H9 (cell line): Measurements from ENCODE around the gene CDH5. TPM values are rescaled to one million over a fixed set of nuclear protein-coding genes. Genes with fewer than 3 reads are reported as not detected.

ENCODE experiments used
- DNase-seq: peaks from one replicate; pipeline ENCODE4 v3.0.0-alpha.2; 2017
- H2AFZ ChIP-seq: one replicate; pipeline ENCODE4 v1.6.1; 2013; ENCODE audit warnings: mild to moderate bottlenecking, low read length, control low read depth, moderate library complexity
- H2AK5ac ChIP-seq: 2 replicates; pipeline ENCODE4 v1.6.1; 2013; ENCODE audit warnings: low read length, control low read depth, mixed read lengths; ENCODE audit not compliant: insufficient read length
- H2BK120ac ChIP-seq: one replicate; pipeline ENCODE4 v1.6.1; 2013; ENCODE audit warnings: low read depth, mild to moderate bottlenecking, low read length, control low read depth, inconsistent platforms; ENCODE audit not compliant: poor library complexity, severe bottlenecking
- H2BK12ac ChIP-seq: 2 replicates; pipeline ENCODE4 v1.6.1; 2013; ENCODE audit warnings: low read length, control low read depth, mixed read lengths, low read depth; ENCODE audit not compliant: insufficient read length
- H2BK15ac ChIP-seq: 2 replicates; pipeline ENCODE4 v1.6.1; 2013; ENCODE audit warnings: low read depth, low read length, control low read depth
- H2BK20ac ChIP-seq: one replicate; pipeline ENCODE4 v1.6.1; 2013; ENCODE audit warnings: low read depth, mild to moderate bottlenecking, low read length, control low read depth, inconsistent platforms; ENCODE audit not compliant: poor library complexity, severe bottlenecking
- H2BK5ac ChIP-seq: 2 replicates; pipeline ENCODE4 v1.6.1; 2013; ENCODE audit warnings: low read length, control low read depth, mixed read lengths; ENCODE audit not compliant: insufficient read length
- H3K14ac ChIP-seq: 2 replicates; pipeline ENCODE4 v1.6.1; 2013; ENCODE audit warnings: low read length, control low read depth; ENCODE audit not compliant: insufficient read depth
- H3K18ac ChIP-seq: 2 replicates; pipeline ENCODE4 v1.6.1; 2013; ENCODE audit warnings: low read depth, mild to moderate bottlenecking, mixed read lengths, low read length, control low read depth; ENCODE audit not compliant: insufficient read length
- H3K23ac ChIP-seq: 2 replicates; pipeline ENCODE4 v1.6.1; 2013; ENCODE audit warnings: low read length, control low read depth, mixed read lengths, low read depth; ENCODE audit not compliant: insufficient read length
- H3K23me2 ChIP-seq: 2 replicates; pipeline ENCODE4 v1.6.1; 2013; ENCODE audit warnings: low read depth, mild to moderate bottlenecking, mixed read lengths, low read length, control low read depth; ENCODE audit not compliant: insufficient read length, poor library complexity, severe bottlenecking
- H3K27ac ChIP-seq: 2 replicates; pipeline ENCODE4 v1.5.1; 2013; ENCODE audit warnings: low read length, control low read depth, mixed read lengths, low read depth; ENCODE audit not compliant: insufficient read length
- H3K27me3 ChIP-seq: 2 replicates; pipeline ENCODE4 v1.6.1; 2013; ENCODE audit warnings: low read length, control low read depth, inconsistent platforms; ENCODE audit not compliant: insufficient read depth
- H3K4ac ChIP-seq: 2 replicates; pipeline ENCODE4 v1.6.1; 2013; ENCODE audit warnings: low read depth, mild to moderate bottlenecking, control low read depth, inconsistent platforms, low read length, moderate library complexity
- H3K4me1 ChIP-seq: 2 replicates; pipeline ENCODE4 v1.6.1; 2013; ENCODE audit warnings: low read length, control low read depth, inconsistent platforms; ENCODE audit not compliant: insufficient read depth
- H3K4me2 ChIP-seq: 2 replicates; pipeline ENCODE4 v1.6.1; 2013; ENCODE audit warnings: low read length, control low read depth, mixed read lengths; ENCODE audit not compliant: insufficient read length, insufficient read depth
- H3K56ac ChIP-seq: 2 replicates; pipeline ENCODE4 v1.6.1; 2013; ENCODE audit warnings: low read depth, mild to moderate bottlenecking, mixed read lengths, low read length, control low read depth; ENCODE audit not compliant: insufficient read length
- H3K79me1 ChIP-seq: 2 replicates; pipeline ENCODE4 v1.6.1; 2013; ENCODE audit warnings: low read depth, mild to moderate bottlenecking, moderate library complexity, low read length, control low read depth, inconsistent platforms; ENCODE audit not compliant: insufficient read depth, poor library complexity, severe bottlenecking
- H3K79me2 ChIP-seq: 2 replicates; pipeline ENCODE4 v1.6.1; 2013; ENCODE audit warnings: low read length, control low read depth, inconsistent platforms; ENCODE audit not compliant: insufficient read depth
- H3K9ac ChIP-seq: 2 replicates; pipeline ENCODE4 v1.6.1; 2013; ENCODE audit warnings: low read length, control low read depth, mixed read lengths; ENCODE audit not compliant: insufficient read length; ENCODE audit errors: extremely low read depth
- H3K9me3 ChIP-seq: one replicate; pipeline ENCODE4 v1.6.1; 2013; ENCODE audit warnings: low read depth, low read length, inconsistent platforms; ENCODE audit not compliant: control insufficient read depth
- H3T11ph ChIP-seq: one replicate; pipeline ENCODE4 v1.6.1; 2013; ENCODE audit warnings: mild to moderate bottlenecking, low read length, control low read depth, inconsistent platforms
- H4K20me1 ChIP-seq: one replicate; pipeline ENCODE4 v1.6.1; 2013; ENCODE audit not compliant: control insufficient read depth, insufficient read length, insufficient read depth
- H4K5ac ChIP-seq: 2 replicates; pipeline ENCODE4 v1.6.1; 2013; ENCODE audit warnings: low read depth, mild to moderate bottlenecking, mixed read lengths, low read length, control low read depth; ENCODE audit not compliant: insufficient read length
- H4K8ac ChIP-seq: replicated peaks from 2 replicates; pipeline ENCODE4 v1.6.1; 2013; ENCODE audit warnings: low read length, control low read depth, mixed read lengths, low read depth; ENCODE audit not compliant: insufficient read length
- H4K91ac ChIP-seq: 2 replicates; pipeline ENCODE4 v1.6.1; 2013; ENCODE audit warnings: low read depth, mild to moderate bottlenecking, moderate library complexity, mixed read lengths, low read length, control low read depth; ENCODE audit not compliant: insufficient read length
- H3K27ac Mint-ChIP-seq, 3 experiments: 2 replicates in 2 of 3; 3 replicates in 1 of 3; pipeline ENCODE4 v1.8.0; 2020 to 2021; ENCODE audit warnings: mixed read lengths in 3 of 3, mild to moderate bottlenecking in 1 of 3, moderate library complexity in 1 of 3
- H3K27me3 Mint-ChIP-seq: 2 replicates; pipeline ENCODE4 v1.8.0; 2021; ENCODE audit warnings: low read depth, mild to moderate bottlenecking, moderate library complexity, mixed read lengths
- H3K36me3 Mint-ChIP-seq, 3 experiments: 2 replicates in 2 of 3; 3 replicates in 1 of 3; pipeline ENCODE4 v1.8.0; 2020 to 2021; ENCODE audit warnings: low read depth in 3 of 3, mixed read lengths in 3 of 3; ENCODE audit not compliant: insufficient read depth in 1 of 3
- H3K4me1 Mint-ChIP-seq, 2 experiments: 2 replicates each; pipeline ENCODE4 v1.8.0; 2020; ENCODE audit warnings: mixed read lengths in 2 of 2
- H3K4me3 Mint-ChIP-seq, 2 experiments: 2 replicates in 1 of 2; 3 replicates in 1 of 2; pipeline ENCODE4 v1.8.0; 2020 to 2021; ENCODE audit warnings: mild to moderate bottlenecking in 2 of 2, mixed read lengths in 2 of 2, moderate library complexity in 1 of 2
- H3K9me3 Mint-ChIP-seq, 2 experiments: 2 replicates in 1 of 2; 3 replicates in 1 of 2; pipeline ENCODE4 v1.8.0; 2020; ENCODE audit warnings: mild to moderate bottlenecking in 2 of 2, mixed read lengths in 2 of 2, moderate library complexity in 1 of 2
- WGBS: extraction: QIAGEN DNeasy Blood & Tissue Kit; methylation state at CpG from one replicate; pipeline ENCODE4 v1.1.7; 2013; ENCODE audit warnings: missing lambda C conversion rate, low lambda C conversion rate, mixed read lengths; ENCODE audit not compliant: insufficient read length; ENCODE audit errors: extremely low coverage; 5-methylcytosine and 5-hydroxymethylcytosine counted together
- total RNA-seq: library from RNA; stranded (reverse); gene quantifications from 2 replicates; pipeline ENCODE4 v1.2.1, GENCODE V29; 2021
- TF ChIP-seq, protein P1 (sequence below): fragments of 200-600 bp; sonication (generic); conservative IDR thresholded peaks from 3 replicates; pipeline ENCODE4 v1.8.0; 2021; ENCODE audit warnings: antibody characterized with exemption, mild to moderate bottlenecking

CDH5 gene
- total RNA-seq, 1 experiment from 2014 or later = 0.20 TPM

DNA sequence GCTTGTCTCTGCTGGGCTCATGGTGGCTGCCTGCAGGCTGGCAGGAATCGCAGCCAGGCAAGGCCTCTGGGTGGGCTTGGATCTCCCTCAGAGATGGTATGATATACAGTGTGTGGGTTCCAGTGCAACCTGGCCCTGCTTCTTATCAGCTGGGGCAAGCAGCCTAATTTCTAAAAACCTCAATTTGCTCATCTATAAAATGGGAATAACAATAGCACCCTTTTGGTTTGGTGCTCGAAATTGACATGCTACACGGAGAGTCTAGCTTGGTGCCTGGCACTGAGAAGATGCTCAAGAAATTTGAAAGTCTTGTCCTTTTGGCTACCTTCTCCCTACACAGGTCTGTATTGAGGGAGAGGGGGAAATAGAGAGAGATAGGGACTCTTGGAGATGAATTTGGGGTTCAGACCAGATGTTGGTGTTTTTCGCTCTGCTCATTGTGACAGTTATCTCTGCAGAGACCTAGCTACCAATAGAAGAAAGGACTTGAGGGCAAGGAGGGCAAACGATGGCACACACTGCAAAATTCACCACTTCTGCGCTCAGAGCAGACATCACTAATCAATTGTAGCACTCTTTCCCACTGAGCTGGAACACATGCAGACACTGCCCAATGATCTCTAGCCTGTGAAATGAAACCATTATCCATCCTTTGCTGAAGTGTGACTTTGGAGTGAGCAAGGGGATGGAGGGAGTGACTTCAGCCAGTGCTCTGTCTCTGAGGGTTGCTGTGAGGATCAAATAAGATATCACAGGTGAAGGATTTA, 76.2 kb downstream of the CDH5 start:
- Histone ChIP-seq H4K20me1 (no peaks in the 10 kb centered on the region), H3K4me1 (no peaks in the 10 kb centered on the region), H3K27me3 (no peaks in the 10 kb centered on the region), H3K18ac (no peak overlapping the region), H4K8ac (no peak overlapping the region), H3K56ac (no peak overlapping the region), H3K79me2 (no peaks in the 10 kb centered on the region), H3K27ac (no peak overlapping the region), H2BK120ac (no peak overlapping the region), H3T11ph (no peak overlapping the region), H3K23ac (no peak overlapping the region), H2BK12ac (no peak overlapping the region), H3K4me2 (no peak overlapping the region), H3K14ac (no peak overlapping the region), H3K9ac (no peak overlapping the region), H2BK20ac (no peak overlapping the region), H2AFZ (no peak overlapping the region), H3K23me2 (no peaks in the 10 kb centered on the region), H3K79me1 (no peaks in the 10 kb centered on the region), H3K9me3 (no peaks in the 10 kb centered on the region), H2BK5ac (no peak overlapping the region), H2AK5ac (no peak overlapping the region), H2BK15ac (no peak overlapping the region), H4K5ac (no peak overlapping the region), H4K91ac (no peak overlapping the region), H3K4ac (no peak overlapping the region)
- Mint-ChIP-seq H3K4me1 (peaks cover 7 to 15% of the 10 kb centered on the region in 2 experiments), H3K36me3 (no peaks in the 10 kb centered on the region), H3K27ac (no peak overlapping the region), H3K27me3 (peaks cover 38% of the 10 kb centered on the region), H3K4me3 (no peak overlapping the region), H3K9me3 (no peaks in the 10 kb centered on the region)
- TF ChIP-seq, protein P1, sequence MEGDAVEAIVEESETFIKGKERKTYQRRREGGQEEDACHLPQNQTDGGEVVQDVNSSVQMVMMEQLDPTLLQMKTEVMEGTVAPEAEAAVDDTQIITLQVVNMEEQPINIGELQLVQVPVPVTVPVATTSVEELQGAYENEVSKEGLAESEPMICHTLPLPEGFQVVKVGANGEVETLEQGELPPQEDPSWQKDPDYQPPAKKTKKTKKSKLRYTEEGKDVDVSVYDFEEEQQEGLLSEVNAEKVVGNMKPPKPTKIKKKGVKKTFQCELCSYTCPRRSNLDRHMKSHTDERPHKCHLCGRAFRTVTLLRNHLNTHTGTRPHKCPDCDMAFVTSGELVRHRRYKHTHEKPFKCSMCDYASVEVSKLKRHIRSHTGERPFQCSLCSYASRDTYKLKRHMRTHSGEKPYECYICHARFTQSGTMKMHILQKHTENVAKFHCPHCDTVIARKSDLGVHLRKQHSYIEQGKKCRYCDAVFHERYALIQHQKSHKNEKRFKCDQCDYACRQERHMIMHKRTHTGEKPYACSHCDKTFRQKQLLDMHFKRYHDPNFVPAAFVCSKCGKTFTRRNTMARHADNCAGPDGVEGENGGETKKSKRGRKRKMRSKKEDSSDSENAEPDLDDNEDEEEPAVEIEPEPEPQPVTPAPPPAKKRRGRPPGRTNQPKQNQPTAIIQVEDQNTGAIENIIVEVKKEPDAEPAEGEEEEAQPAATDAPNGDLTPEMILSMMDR = no peak
- WGBS = no CpG with 5 or more reads among the region's 6 CpGs
- DNase-seq = no peak
